KBM-7 (cell line): ENCODE data around the gene LIMK1.

ENCODE experiments used
- DNase-seq: peaks from one replicate; pipeline ENCODE4 v3.0.0-alpha.2; 2015
- in situ Hi-C: fragments of 300-500 bp; cut with MboI; formaldehyde crosslinking; loops from 2 replicates; pipeline ENCODE4 v1.14.3; 2020; ENCODE audit warnings: low sequenced_read_pairs, low pct_unique_long_range_greater_than_20kb, mixed read lengths

The LIMK1 gene

GRCh38 chr7:74069790-74070618, 13.6 kb upstream of the LIMK1 start:
- in situ Hi-C loops, result loop anchor here (25.0 kb wide), 1 partner anchor 117 kb away; no protein-coding TSS in a partner anchor
- no peak for DNase-seq

- no peak for DNase-seq
- in situ Hi-C loops, result loop anchor here (25.0 kb wide), 1 partner anchor 117 kb away; no protein-coding TSS in a partner anchor
Measured at GRCh38 chr7:74070619-74070921, 13.0 kb upstream of the LIMK1 start.

GRCh38 chr7:74071121-74071520, 12.5 kb upstream of the LIMK1 start:
- in situ Hi-C loops, result loop anchor here (25.0 kb wide), 1 partner anchor 116 kb away; no protein-coding TSS in a partner anchor
- no peak for DNase-seq

- in situ Hi-C loops, result loop anchor here (25.0 kb wide), 1 partner anchor 113 kb away; no protein-coding TSS in a partner anchor
- no peak for DNase-seq
Measured at GRCh38 chr7:74074770-74075169, 8.8 kb upstream of the LIMK1 start.

- DNase-seq, result no peak
- in situ Hi-C loops, result no loop called here
Measured at GRCh38 chr7:74078461-74078860, 5.1 kb upstream of the LIMK1 start.

- in situ Hi-C loops, result no loop called here
- DNase-seq, result no peak
Measured at GRCh38 chr7:74082770-74083116, 861 bp upstream of the LIMK1 start.

GRCh38 chr7:74083928-74084721, 521 bp downstream of the LIMK1 start:
- DNase-seq, result peak; percentile 29
- in situ Hi-C loops, result no loop called here

- in situ Hi-C loops, result no loop called here
Measured at GRCh38 chr7:74084722-74085578, 1.3 kb downstream of the LIMK1 start.

GRCh38 chr7:74087791-74088453, 4.3 kb downstream of the LIMK1 start:
- in situ Hi-C loops, result no loop called here
- no peak for DNase-seq

More at GRCh38 chr7:74084722-74085578, 1.3 kb downstream of the LIMK1 start:
- DNase-seq, result no peak

- no peak for DNase-seq
- in situ Hi-C loops, result no loop called here
Measured at GRCh38 chr7:74092321-74092963, 8.8 kb downstream of the LIMK1 start.

- peak; percentile 24 for DNase-seq
- in situ Hi-C loops, result no loop called here
Measured at GRCh38 chr7:74092964-74093471, 9.4 kb downstream of the LIMK1 start.

GRCh38 chr7:74093671-74094223, 10.1 kb downstream of the LIMK1 start:
- no peak for DNase-seq
- in situ Hi-C loops, result no loop called here

GRCh38 chr7:74094224-74095101, 10.9 kb downstream of the LIMK1 start:
- in situ Hi-C loops, result no loop called here
- DNase-seq, result peak; percentile 88

- in situ Hi-C loops, result no loop called here
- DNase-seq, result no peak
Measured at GRCh38 chr7:74095135-74095534, 11.5 kb downstream of the LIMK1 start.

GRCh38 chr7:74097937-74098614, 14.5 kb downstream of the LIMK1 start:
- in situ Hi-C loops, result no loop called here
- no peak for DNase-seq

- in situ Hi-C loops, result no loop called here
- DNase-seq, result no peak
Measured at GRCh38 chr7:74099031-74099430, 15.4 kb downstream of the LIMK1 start.
